Vagina (tissue), 2 donors: Measurements from ENCODE around the gene NFIB.

Experiments
- CTCF ChIP-seq, 3 experiments: fragments of 450-650 bp in 2 of 3; fragments of 200-600 bp in 1 of 3; sonication (generic) in 1 of 3; IDR thresholded peaks; one replicate each; pipeline ENCODE4 v1.5.1; 2017 to 2019; ENCODE audit warnings: antibody characterized with exemption in 3 of 3, mild to moderate bottlenecking in 2 of 3, moderate library complexity in 2 of 3
- POLR2A ChIP-seq, 2 donors: fragments of 450-650 bp; IDR thresholded peaks; one replicate each; pipeline ENCODE4 v1.6.1; 2017; ENCODE audit warnings: antibody characterized with exemption in 2 of 2, mild to moderate bottlenecking in 2 of 2, moderate library complexity in 2 of 2
- POLR2AphosphoS5 ChIP-seq, 2 donors: sonication (generic); formaldehyde crosslinking; IDR thresholded peaks; one replicate each; pipeline ENCODE4 v1.9.0; 2017; ENCODE audit warnings: antibody characterized with exemption in 2 of 2, mild to moderate bottlenecking in 2 of 2, low read depth in 1 of 2; ENCODE audit not compliant: insufficient read depth in 1 of 2

DNA sequence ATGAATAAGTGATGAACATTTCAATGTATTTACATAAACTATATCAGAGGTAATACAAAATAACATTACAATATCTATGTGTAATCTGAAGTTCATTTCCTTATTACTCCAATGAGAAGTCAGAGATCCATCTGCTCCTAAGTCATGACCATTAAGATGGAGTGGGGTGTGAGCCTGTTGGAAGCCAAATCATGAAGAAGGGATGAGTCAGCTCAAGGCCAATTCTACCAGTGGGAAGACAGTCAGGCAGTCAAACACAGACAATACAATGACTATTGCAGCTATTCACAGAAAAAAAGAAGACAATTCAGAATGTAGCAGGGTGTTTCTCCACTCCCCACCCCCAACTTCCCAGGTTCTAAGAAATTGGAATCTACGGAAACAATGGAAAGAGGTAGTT, 155.0 kb downstream of the NFIB start:
- TF ChIP-seq POLR2A (IDR thresholded peaks at IDR 0.05) (no peak), CTCF (IDR thresholded peaks at IDR 0.05) (no peak), POLR2AphosphoS5 (IDR thresholded peaks at IDR 0.05; ENCODE audit: insufficient read depth in 1 of 2, low read depth in 1 of 2) (no peak)
